Measurements from ENCODE around the gene COL15A1.
A peak's percentile ranks its signal among the peaks of the same experiment; 100 is the strongest.

The COL15A1 gene

DNA sequence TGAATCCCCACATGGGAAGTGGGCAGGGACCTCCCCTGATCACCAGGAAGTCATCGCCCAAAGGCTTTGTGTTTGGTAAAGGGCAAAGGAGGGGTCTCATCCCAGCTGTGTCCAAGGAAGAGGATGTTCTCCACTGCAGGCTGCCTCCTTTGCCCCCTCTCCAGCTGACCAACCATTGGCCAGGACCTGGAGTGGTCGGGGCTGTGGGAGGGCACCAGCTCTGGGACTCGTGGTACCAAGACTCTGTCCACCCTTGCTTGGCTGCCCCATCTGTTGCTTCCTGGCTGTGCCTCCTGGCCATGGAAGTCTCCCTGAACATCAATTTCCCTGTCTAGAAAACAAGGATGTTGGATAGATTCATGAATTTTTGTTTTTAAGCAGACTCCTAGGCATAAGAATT, 34.1 kb downstream of the COL15A1 start:
- H4K8ac ChIP-seq (ENCODE audit: low read depth, low read length): no peak overlapping the region
- H4K12ac ChIP-seq (ENCODE audit: low read depth, low read length): no peak overlapping the region
- WGBS (ENCODE audit: extremely low coverage, insufficient coverage, insufficient read length): no CpG with 5 or more reads among the region's 3 CpGs
- H3K4me3 ChIP-seq (ENCODE audit: low read depth, low read length): no peak overlapping the region
- H3K27me3 ChIP-seq (ENCODE audit: insufficient read depth, low read length): no peaks in the 10 kb centered on the region
- no peak for DNase-seq
- H3K9ac ChIP-seq (ENCODE audit: low read length): no peak overlapping the region
- no peak overlapping the region for H3K27ac ChIP-seq (ENCODE audit: low read depth, low read length)
- H4K91ac ChIP-seq (ENCODE audit: low read depth, low read length): no peak overlapping the region
- H3K4me2 ChIP-seq (ENCODE audit: low read length): no peak overlapping the region
- H2AK5ac ChIP-seq (ENCODE audit: low read length): no peak overlapping the region
- no peak overlapping the region for H3K18ac ChIP-seq (ENCODE audit: low read length)
- no peak overlapping the region for H2BK12ac ChIP-seq (ENCODE audit: low read length)
- peaks cover 2 to 3% of the 10 kb centered on the region in 2 experiments for H3K4me1 ChIP-seq (ENCODE audit: control insufficient read depth in 1 of 2, insufficient read depth in 2 of 2, low read length in 2 of 2)
- H3K36me3 ChIP-seq (ENCODE audit: control insufficient read depth in 1 of 2, insufficient read depth in 2 of 2, low read length in 2 of 2): no peaks in the 10 kb centered on the region
- H2AFZ ChIP-seq (ENCODE audit: insufficient read depth, low read length, poor library complexity): no peak overlapping the region
- no peak overlapping the region for H2BK120ac ChIP-seq (ENCODE audit: insufficient read depth, low read length, poor library complexity)
- H3K23ac ChIP-seq (ENCODE audit: low read length): no peak overlapping the region
- no peak overlapping the region for H2BK5ac ChIP-seq (ENCODE audit: low read depth, low read length, poor library complexity)
- no peaks in the 10 kb centered on the region for H3K79me1 ChIP-seq (ENCODE audit: low read length)
- H3K9me3 ChIP-seq (ENCODE audit: insufficient read depth, low read depth, low read length): no peaks in the 10 kb centered on the region
- H3K14ac ChIP-seq (ENCODE audit: low read length): no peak overlapping the region
- no peaks in the 10 kb centered on the region for H3K79me2 ChIP-seq (ENCODE audit: control insufficient read depth, insufficient read depth, low read length, poor library complexity)
- H3K4ac ChIP-seq (ENCODE audit: low read depth, low read length): no peak overlapping the region

DNA sequence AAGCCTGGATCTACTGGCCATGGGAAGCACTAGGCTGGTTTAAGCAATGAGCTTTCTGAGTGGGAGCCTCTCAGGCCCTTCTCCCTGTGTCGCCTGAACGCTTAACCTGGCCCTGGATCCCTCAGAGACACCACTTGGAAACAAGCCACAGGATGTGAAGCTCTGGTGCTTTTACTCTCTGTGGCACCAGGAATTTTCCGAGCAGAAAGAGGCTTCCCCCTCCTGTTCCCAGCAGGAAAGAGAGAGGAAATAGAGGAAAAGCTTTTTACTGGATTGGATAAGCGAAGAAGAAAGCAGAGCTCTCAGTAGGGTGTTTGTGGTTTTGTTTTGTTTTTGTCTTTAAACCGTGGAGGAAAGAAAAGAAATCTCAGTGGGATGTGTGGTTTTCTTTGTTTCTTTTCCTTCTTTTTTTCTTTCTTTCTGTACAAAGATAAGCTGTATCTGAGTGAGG, 34.5 kb downstream of the COL15A1 start:
- Histone ChIP-seq H3K23ac (ENCODE audit: low read length) (no peak overlapping the region), H3K4me1 (ENCODE audit: control insufficient read depth in 1 of 2, insufficient read depth in 2 of 2, low read length in 2 of 2) (peaks cover 2 to 3% of the 10 kb centered on the region in 2 experiments), H3K27me3 (ENCODE audit: insufficient read depth, low read length) (no peaks in the 10 kb centered on the region), H3K9me3 (ENCODE audit: insufficient read depth, low read depth, low read length) (no peaks in the 10 kb centered on the region), H3K9ac (ENCODE audit: low read length) (no peak overlapping the region), H3K36me3 (ENCODE audit: control insufficient read depth in 1 of 2, insufficient read depth in 2 of 2, low read length in 2 of 2) (no peaks in the 10 kb centered on the region), H2AK5ac (ENCODE audit: low read length) (no peak overlapping the region), H3K4me3 (ENCODE audit: low read depth, low read length) (no peak overlapping the region), H2AFZ (ENCODE audit: insufficient read depth, low read length, poor library complexity) (no peak overlapping the region), H2BK12ac (ENCODE audit: low read length) (no peak overlapping the region), H3K18ac (ENCODE audit: low read length) (no peak overlapping the region), H3K14ac (ENCODE audit: low read length) (no peak overlapping the region), H3K4ac (ENCODE audit: low read depth, low read length) (no peak overlapping the region), H4K12ac (ENCODE audit: low read depth, low read length) (no peak overlapping the region), H2BK120ac (ENCODE audit: insufficient read depth, low read length, poor library complexity) (no peak overlapping the region), H3K79me1 (ENCODE audit: low read length) (no peaks in the 10 kb centered on the region), H3K4me2 (ENCODE audit: low read length) (no peak overlapping the region), H4K8ac (ENCODE audit: low read depth, low read length) (no peak overlapping the region), H3K79me2 (ENCODE audit: control insufficient read depth, insufficient read depth, low read length, poor library complexity) (no peaks in the 10 kb centered on the region), H2BK5ac (ENCODE audit: low read depth, low read length, poor library complexity) (no peak overlapping the region), H3K27ac (ENCODE audit: low read depth, low read length) (no peak overlapping the region), H4K91ac (ENCODE audit: low read depth, low read length) (no peak overlapping the region)
- WGBS (ENCODE audit: extremely low coverage, insufficient coverage, insufficient read length): no CpG with 5 or more reads among the region's 5 CpGs
- no peak for DNase-seq

DNA sequence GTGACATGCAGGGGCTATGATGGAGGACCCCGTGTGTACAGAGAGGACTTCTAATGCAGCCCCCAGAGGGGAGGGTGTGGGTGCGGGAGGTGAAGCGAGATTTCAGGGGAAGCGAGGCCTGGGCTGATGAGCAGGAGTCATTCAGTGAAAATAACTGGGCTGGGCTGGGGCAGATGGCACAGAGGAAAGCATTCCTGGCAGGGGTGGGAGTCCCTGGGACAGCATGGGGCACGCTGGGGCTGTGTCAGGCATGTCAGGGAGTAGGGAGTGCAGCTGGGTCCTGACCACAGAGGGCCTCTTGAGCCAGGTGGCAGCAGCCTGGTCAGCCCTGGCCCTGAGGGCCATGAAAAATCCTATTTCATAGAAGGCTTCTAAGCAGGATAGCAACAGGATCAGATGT, 36.6 kb downstream of the COL15A1 start:
- no peak for DNase-seq
- no peak overlapping the region for H2AFZ ChIP-seq (ENCODE audit: insufficient read depth, low read length, poor library complexity)
- H3K18ac ChIP-seq (ENCODE audit: low read length): no peak overlapping the region
- H3K4me2 ChIP-seq (ENCODE audit: low read length): no peak overlapping the region
- H2AK5ac ChIP-seq (ENCODE audit: low read length): no peak overlapping the region
- no CpG with 5 or more reads among the region's 5 CpGs for WGBS (ENCODE audit: extremely low coverage, insufficient coverage, insufficient read length)
- H3K27me3 ChIP-seq (ENCODE audit: insufficient read depth, low read length): no peaks in the 10 kb centered on the region
- no peak overlapping the region for H4K91ac ChIP-seq (ENCODE audit: low read depth, low read length)
- H2BK12ac ChIP-seq (ENCODE audit: low read length): no peak overlapping the region
- H3K9me3 ChIP-seq (ENCODE audit: insufficient read depth, low read depth, low read length): no peaks in the 10 kb centered on the region
- no peak overlapping the region for H2BK120ac ChIP-seq (ENCODE audit: insufficient read depth, low read length, poor library complexity)
- H4K12ac ChIP-seq (ENCODE audit: low read depth, low read length): no peak overlapping the region
- no peak overlapping the region for H3K4ac ChIP-seq (ENCODE audit: low read depth, low read length)
- no peaks in the 10 kb centered on the region for H3K36me3 ChIP-seq (ENCODE audit: control insufficient read depth in 1 of 2, insufficient read depth in 2 of 2, low read length in 2 of 2)
- no peak overlapping the region for H3K4me3 ChIP-seq (ENCODE audit: low read depth, low read length)
- H3K27ac ChIP-seq (ENCODE audit: low read depth, low read length): no peak overlapping the region
- H3K9ac ChIP-seq (ENCODE audit: low read length): no peak overlapping the region
- H4K8ac ChIP-seq (ENCODE audit: low read depth, low read length): no peak overlapping the region
- no peak overlapping the region for H3K14ac ChIP-seq (ENCODE audit: low read length)
- H3K23ac ChIP-seq (ENCODE audit: low read length): no peak overlapping the region
- H3K79me2 ChIP-seq (ENCODE audit: control insufficient read depth, insufficient read depth, low read length, poor library complexity): no peaks in the 10 kb centered on the region
- no peak overlapping the region for H2BK5ac ChIP-seq (ENCODE audit: low read depth, low read length, poor library complexity)
- H3K4me1 ChIP-seq (ENCODE audit: control insufficient read depth in 1 of 2, insufficient read depth in 2 of 2, low read length in 2 of 2): peaks cover 0 to under 1% of the 10 kb centered on the region in 2 experiments
- H3K79me1 ChIP-seq (ENCODE audit: low read length): no peaks in the 10 kb centered on the region

DNA sequence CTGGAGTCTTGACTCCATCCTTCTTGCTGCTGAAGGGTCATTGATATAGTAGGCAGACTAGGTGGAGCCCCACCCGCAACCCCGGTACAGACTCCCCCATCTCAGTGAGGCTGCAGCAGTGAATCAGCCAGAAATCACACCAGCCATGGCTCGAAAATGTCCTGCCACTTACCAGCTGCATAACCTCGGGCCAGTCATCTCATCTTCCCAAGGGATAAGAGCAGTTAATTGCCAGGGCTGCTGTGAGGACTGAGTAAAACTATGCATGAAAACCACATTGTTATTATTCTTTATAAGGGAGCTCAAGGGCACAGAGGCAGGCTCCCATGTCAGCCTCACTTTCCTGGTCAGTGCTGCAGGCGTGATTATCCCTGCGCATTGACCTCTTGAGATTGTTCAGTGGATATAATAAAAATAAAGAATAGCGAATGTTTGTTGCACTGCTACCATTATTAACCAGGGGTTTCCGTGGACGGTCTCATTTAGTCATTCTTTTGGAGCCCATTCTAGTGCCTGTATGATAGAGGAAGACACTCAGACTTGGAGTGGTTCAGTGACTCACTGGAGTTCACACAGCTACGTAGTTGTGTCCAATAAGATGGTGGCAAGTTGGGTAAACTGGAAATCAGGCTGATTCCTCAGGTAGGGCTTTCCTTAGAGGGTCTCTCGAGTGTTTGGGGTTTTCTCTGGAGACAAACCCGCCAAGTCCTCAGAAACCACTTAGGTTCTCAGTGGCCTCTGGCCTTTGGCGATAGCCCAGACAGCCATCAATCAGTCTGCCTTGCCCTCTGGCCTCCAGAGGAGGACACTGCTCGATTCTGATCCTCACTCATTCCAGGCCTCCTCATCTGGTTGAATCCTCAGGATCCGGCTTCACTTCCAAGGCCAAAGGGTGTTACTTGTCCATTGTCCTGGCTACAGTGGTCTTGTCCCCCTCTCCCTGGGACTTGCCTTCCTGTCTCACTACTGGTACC, 39.9 kb downstream of the COL15A1 start:
- no peak overlapping the region for H4K8ac ChIP-seq (ENCODE audit: low read depth, low read length)
- no peak overlapping the region for H3K4me2 ChIP-seq (ENCODE audit: low read length)
- H2BK12ac ChIP-seq (ENCODE audit: low read length): peak overlapping the region; percentile 30
- H3K36me3 ChIP-seq (ENCODE audit: control insufficient read depth in 1 of 2, insufficient read depth in 2 of 2, low read length in 2 of 2): no peaks in the 10 kb centered on the region
- no peaks in the 10 kb centered on the region for H3K79me1 ChIP-seq (ENCODE audit: low read length)
- no peak overlapping the region for H2AK5ac ChIP-seq (ENCODE audit: low read length)
- no peak overlapping the region for H3K14ac ChIP-seq (ENCODE audit: low read length)
- no peak overlapping the region for H2BK5ac ChIP-seq (ENCODE audit: low read depth, low read length, poor library complexity)
- DNase-seq: no peak
- H3K18ac ChIP-seq (ENCODE audit: low read length): no peak overlapping the region
- no peak overlapping the region for H2AFZ ChIP-seq (ENCODE audit: insufficient read depth, low read length, poor library complexity)
- H3K23ac ChIP-seq (ENCODE audit: low read length): no peak overlapping the region
- H3K9me3 ChIP-seq (ENCODE audit: insufficient read depth, low read depth, low read length): no peaks in the 10 kb centered on the region
- peaks cover 0 to 1% of the 10 kb centered on the region in 2 experiments for H3K4me1 ChIP-seq (ENCODE audit: control insufficient read depth in 1 of 2, insufficient read depth in 2 of 2, low read length in 2 of 2)
- H4K91ac ChIP-seq (ENCODE audit: low read depth, low read length): no peak overlapping the region
- no peaks in the 10 kb centered on the region for H3K27me3 ChIP-seq (ENCODE audit: insufficient read depth, low read length)
- H3K4me3 ChIP-seq (ENCODE audit: low read depth, low read length): no peak overlapping the region
- H3K79me2 ChIP-seq (ENCODE audit: control insufficient read depth, insufficient read depth, low read length, poor library complexity): no peaks in the 10 kb centered on the region
- no peak overlapping the region for H3K9ac ChIP-seq (ENCODE audit: low read length)
- no peak overlapping the region for H4K12ac ChIP-seq (ENCODE audit: low read depth, low read length)
- no peak overlapping the region for H3K4ac ChIP-seq (ENCODE audit: low read depth, low read length)
- H3K27ac ChIP-seq (ENCODE audit: low read depth, low read length): no peak overlapping the region
- no CpG with 5 or more reads among the region's 15 CpGs for WGBS (ENCODE audit: extremely low coverage, insufficient coverage, insufficient read length)
- H2BK120ac ChIP-seq (ENCODE audit: insufficient read depth, low read length, poor library complexity): no peak overlapping the region

Measured in trophoblast cell (in vitro differentiated cells and primary cell).